ENCODE measurements around the gene FXYD6.

The FXYD6 gene

DNA sequence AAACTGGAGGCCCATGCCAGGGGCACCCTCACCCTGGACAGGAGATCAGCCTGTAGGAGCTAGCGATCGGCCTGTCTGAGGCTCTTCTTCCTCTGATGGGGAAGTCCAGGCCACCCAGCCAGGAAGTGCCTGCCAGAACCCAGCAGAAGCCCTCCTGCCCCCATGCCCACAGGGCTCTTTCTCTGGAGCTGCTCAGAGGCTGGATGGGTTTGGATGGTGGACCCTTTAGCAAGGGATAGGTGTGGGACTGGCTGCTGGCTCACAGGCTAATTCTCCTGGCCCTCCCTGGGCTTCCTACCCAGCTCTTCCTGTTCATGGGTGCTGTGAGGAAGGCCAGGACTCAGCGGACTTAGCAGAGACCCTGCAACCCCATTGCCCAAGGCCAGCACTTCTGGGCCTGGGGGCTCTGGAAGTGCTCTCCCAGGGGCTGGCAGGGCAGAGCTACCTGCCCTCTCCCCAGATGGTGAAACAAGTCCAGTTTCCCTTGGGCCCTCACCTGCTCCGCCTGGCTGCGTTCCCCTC is 59.6 kb downstream of the FXYD6 start:
- no peak for TF ChIP-seq TCF12 (IDR thresholded peaks at IDR 0.05; ENCODE audit: low read depth)
- TF ChIP-seq TAF1 (IDR thresholded peaks at IDR 0.05; ENCODE audit: low read depth): no peak
- no peak for TF ChIP-seq CREB1 (IDR thresholded peaks at IDR 0.05; ENCODE audit: low read depth)
- TF ChIP-seq YY1 (IDR thresholded peaks at IDR 0.05; ENCODE audit: low read depth): no peak
- TF ChIP-seq EP300 (IDR thresholded peaks at IDR 0.05; ENCODE audit: borderline replicate concordance): no peak
- no peak for TF ChIP-seq REST (IDR thresholded peaks at IDR 0.05; ENCODE audit: low read depth)
- no peak for TF ChIP-seq EGR1 (IDR thresholded peaks at IDR 0.05)
- no peak for TF ChIP-seq TEAD4 (IDR thresholded peaks at IDR 0.05)
- no peak for TF ChIP-seq ZBTB7A (IDR thresholded peaks at IDR 0.05; ENCODE audit: low read depth)
- TF ChIP-seq USF1 (IDR thresholded peaks at IDR 0.05): no peak
- no peak for TF ChIP-seq NFIC (IDR thresholded peaks at IDR 0.05)

DNA sequence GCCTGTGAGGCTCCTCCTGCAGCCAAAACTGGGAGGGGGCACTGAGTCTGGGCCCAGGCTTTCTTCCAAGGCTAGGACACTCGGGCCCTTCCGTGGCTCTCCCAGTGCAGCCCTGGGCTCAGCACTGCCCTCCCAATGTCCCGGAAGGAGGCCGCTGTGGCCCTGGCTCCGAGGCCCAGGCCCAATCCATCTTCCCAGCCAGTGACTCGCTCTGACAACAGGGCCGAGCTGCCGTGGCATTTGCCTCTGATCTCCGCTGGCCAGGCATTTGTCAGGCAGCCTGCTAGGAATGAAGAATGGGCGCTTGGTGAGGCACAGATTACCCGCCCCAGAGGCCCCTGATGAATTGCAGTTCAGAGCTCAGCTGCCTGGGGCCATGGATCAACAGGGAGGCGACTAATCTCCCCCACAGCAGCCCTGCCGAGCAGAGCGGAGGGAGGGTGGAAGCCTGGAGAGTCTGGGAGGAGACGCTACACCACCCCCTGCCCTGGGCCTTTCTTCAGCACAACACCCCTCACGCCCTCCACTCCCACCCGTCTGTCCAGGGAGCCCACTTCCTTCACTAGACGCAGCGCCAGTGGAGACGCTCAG is 60.2 kb downstream of the FXYD6 start:
- no peak for TF ChIP-seq EP300 (IDR thresholded peaks at IDR 0.05; ENCODE audit: borderline replicate concordance)
- TF ChIP-seq TCF12 (IDR thresholded peaks at IDR 0.05; ENCODE audit: low read depth): no peak
- TF ChIP-seq REST (IDR thresholded peaks at IDR 0.05; ENCODE audit: low read depth): no peak
- TF ChIP-seq USF1 (IDR thresholded peaks at IDR 0.05): no peak
- no peak for TF ChIP-seq TAF1 (IDR thresholded peaks at IDR 0.05; ENCODE audit: low read depth)
- no peak for TF ChIP-seq CREB1 (IDR thresholded peaks at IDR 0.05; ENCODE audit: low read depth)
- no peak for TF ChIP-seq MAX (IDR thresholded peaks at IDR 0.05)
- TF ChIP-seq EGR1 (IDR thresholded peaks at IDR 0.05): no peak
- TF ChIP-seq TEAD4 (IDR thresholded peaks at IDR 0.05): no peak
- no peak for TF ChIP-seq YY1 (IDR thresholded peaks at IDR 0.05; ENCODE audit: low read depth)

GRCh38 chr11:117815262-117815803 is 61.1 kb downstream of the FXYD6 start:
- no peak for TF ChIP-seq TCF12 (IDR thresholded peaks at IDR 0.05; ENCODE audit: low read depth)
- TF ChIP-seq EP300 (IDR thresholded peaks at IDR 0.05; ENCODE audit: borderline replicate concordance): no peak
- no peak for TF ChIP-seq MAX (IDR thresholded peaks at IDR 0.05)
- TF ChIP-seq YY1 (IDR thresholded peaks at IDR 0.05; ENCODE audit: low read depth): no peak
- TF ChIP-seq REST (IDR thresholded peaks at IDR 0.05; ENCODE audit: low read depth): no peak
- no peak for TF ChIP-seq EGR1 (IDR thresholded peaks at IDR 0.05)
- TF ChIP-seq NFIC (IDR thresholded peaks at IDR 0.05): no peak
- no peak for TF ChIP-seq RAD21 (IDR thresholded peaks at IDR 0.05; ENCODE audit: low read depth)
- TF ChIP-seq USF1 (IDR thresholded peaks at IDR 0.05): no peak
- TF ChIP-seq TEAD4 (IDR thresholded peaks at IDR 0.05): no peak
- no peak for TF ChIP-seq TAF1 (IDR thresholded peaks at IDR 0.05; ENCODE audit: low read depth)
- no peak for TF ChIP-seq CEBPB (IDR thresholded peaks at IDR 0.05)
- TF ChIP-seq CREB1 (IDR thresholded peaks at IDR 0.05; ENCODE audit: low read depth): no peak
- TF ChIP-seq FOXM1 (IDR thresholded peaks at IDR 0.05; ENCODE audit: borderline replicate concordance, low read depth): no peak
- no peak for TF ChIP-seq ZBTB7A (IDR thresholded peaks at IDR 0.05; ENCODE audit: low read depth)

All from Ishikawa (cell line).